Glutamatergic neuron (in vitro differentiated cells): Measurements from ENCODE around the gene CCDC170. TPM values are rescaled to one million over a fixed set of nuclear protein-coding genes. Genes with fewer than 3 reads are reported as not detected.

Source experiments
- DNase-seq: peaks from one replicate; pipeline ENCODE4 v3.0.0; 2022
- H3K27ac Mint-ChIP-seq: one replicate; pipeline ENCODE4 v1.8.0; 2020; ENCODE audit warnings: mild to moderate bottlenecking, mixed read lengths, inconsistent platforms; ENCODE audit not compliant: unreplicated experiment
- H3K27me3 Mint-ChIP-seq: one replicate; pipeline ENCODE4 v1.8.0; 2020; ENCODE audit warnings: mild to moderate bottlenecking, moderate library complexity, mixed read lengths, inconsistent platforms; ENCODE audit not compliant: unreplicated experiment
- H3K36me3 Mint-ChIP-seq: one replicate; pipeline ENCODE4 v1.8.0; 2020; ENCODE audit warnings: mild to moderate bottlenecking, mixed read lengths, inconsistent platforms; ENCODE audit not compliant: unreplicated experiment
- H3K4me1 Mint-ChIP-seq: one replicate; pipeline ENCODE4 v1.8.0; 2020; ENCODE audit warnings: mild to moderate bottlenecking, low read depth, mixed read lengths, inconsistent platforms; ENCODE audit not compliant: unreplicated experiment
- H3K4me3 Mint-ChIP-seq: one replicate; pipeline ENCODE4 v1.8.0; 2020; ENCODE audit warnings: mild to moderate bottlenecking, mixed read lengths, inconsistent platforms; ENCODE audit not compliant: unreplicated experiment
- H3K9me3 Mint-ChIP-seq: one replicate; pipeline ENCODE4 v1.8.0; 2020; ENCODE audit warnings: mild to moderate bottlenecking, moderate library complexity, mixed read lengths, inconsistent platforms; ENCODE audit not compliant: unreplicated experiment
- total RNA-seq: library from RNA; stranded (reverse); fragmentation: NEBNext Ultra II Directional; extraction: Animal tissue kit (Norgen Biotek cat#: 25700); gene quantifications from one replicate; pipeline ENCODE4 v1.2.1, GENCODE V29; 2021; ENCODE audit not compliant: unreplicated experiment
- TF ChIP-seq, protein P1 (sequence below): fragments of 200-600 bp; sonication (generic); IDR thresholded peaks from one replicate; pipeline ENCODE4 v1.5.0; 2021; ENCODE audit not compliant: partially characterized antibody, unreplicated experiment

The CCDC170 gene
- total RNA-seq, 1 donor from 2014 or later, result not detected

GRCh38 chr6:151661928-151662327 is 168.1 kb downstream of the CCDC170 start:
- DNase-seq, result no peak
- Mint-ChIP-seq H3K4me3 (no peak overlapping the region), H3K36me3 (no peaks in the 10 kb centered on the region), H3K4me1 (peaks cover 7% of the 10 kb centered on the region), H3K9me3 (no peaks in the 10 kb centered on the region), H3K27me3 (peaks cover 2% of the 10 kb centered on the region), H3K27ac (no peak overlapping the region)
- TF ChIP-seq, protein P1, sequence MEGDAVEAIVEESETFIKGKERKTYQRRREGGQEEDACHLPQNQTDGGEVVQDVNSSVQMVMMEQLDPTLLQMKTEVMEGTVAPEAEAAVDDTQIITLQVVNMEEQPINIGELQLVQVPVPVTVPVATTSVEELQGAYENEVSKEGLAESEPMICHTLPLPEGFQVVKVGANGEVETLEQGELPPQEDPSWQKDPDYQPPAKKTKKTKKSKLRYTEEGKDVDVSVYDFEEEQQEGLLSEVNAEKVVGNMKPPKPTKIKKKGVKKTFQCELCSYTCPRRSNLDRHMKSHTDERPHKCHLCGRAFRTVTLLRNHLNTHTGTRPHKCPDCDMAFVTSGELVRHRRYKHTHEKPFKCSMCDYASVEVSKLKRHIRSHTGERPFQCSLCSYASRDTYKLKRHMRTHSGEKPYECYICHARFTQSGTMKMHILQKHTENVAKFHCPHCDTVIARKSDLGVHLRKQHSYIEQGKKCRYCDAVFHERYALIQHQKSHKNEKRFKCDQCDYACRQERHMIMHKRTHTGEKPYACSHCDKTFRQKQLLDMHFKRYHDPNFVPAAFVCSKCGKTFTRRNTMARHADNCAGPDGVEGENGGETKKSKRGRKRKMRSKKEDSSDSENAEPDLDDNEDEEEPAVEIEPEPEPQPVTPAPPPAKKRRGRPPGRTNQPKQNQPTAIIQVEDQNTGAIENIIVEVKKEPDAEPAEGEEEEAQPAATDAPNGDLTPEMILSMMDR, result no peak

DNA sequence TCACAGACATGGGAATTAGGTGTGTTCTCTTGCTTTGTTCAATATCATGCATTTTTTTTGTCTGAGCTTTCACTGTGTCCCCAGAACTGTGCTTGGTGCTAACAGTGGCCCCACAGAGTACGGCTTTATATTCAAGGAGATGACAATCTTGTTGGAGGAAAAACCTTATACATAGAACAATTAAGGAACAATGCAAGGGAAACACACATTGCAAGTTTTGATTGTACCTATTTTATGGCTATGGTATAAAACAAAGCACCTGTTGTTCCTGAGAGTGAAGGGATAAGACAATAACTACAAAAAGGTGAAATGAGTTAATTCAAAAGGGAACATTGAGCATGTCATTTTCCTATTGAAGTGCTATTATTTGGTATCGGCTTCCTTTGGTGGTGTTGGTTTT is 169.7 kb downstream of the CCDC170 start:
- Mint-ChIP-seq H3K4me1 (peaks cover 7% of the 10 kb centered on the region), H3K36me3 (no peaks in the 10 kb centered on the region), H3K9me3 (peaks cover 3% of the 10 kb centered on the region), H3K27me3 (peaks cover 2% of the 10 kb centered on the region), H3K27ac (no peak overlapping the region), H3K4me3 (no peak overlapping the region)
- DNase-seq, result no peak
- TF ChIP-seq, protein P1, result no peak

DNA sequence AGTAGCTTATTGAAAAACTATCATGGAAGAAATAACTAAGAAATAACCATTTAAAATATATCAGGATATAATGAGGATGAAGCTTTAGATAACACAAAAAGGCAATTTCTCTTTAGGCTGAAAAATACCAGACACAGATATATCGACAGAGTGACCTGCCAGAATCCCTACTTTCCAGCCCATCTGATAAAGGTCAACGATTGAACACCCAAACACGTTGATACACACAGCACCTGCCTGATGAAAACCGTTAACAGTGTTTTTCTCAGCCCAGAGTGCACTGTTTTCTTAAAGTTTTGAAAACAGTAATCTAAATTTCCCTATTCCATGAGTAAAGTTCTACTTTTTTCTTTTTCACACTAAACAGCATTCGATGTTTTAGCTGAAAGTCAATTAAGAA is 170.6 kb downstream of the CCDC170 start:
- TF ChIP-seq, protein P1, result no peak
- no peak for DNase-seq
- H3K36me3 Mint-ChIP-seq, result no peaks in the 10 kb centered on the region
- peaks cover 7% of the 10 kb centered on the region for H3K4me1 Mint-ChIP-seq
- H3K27me3 Mint-ChIP-seq, result peaks cover 2% of the 10 kb centered on the region
- no peak overlapping the region for H3K4me3 Mint-ChIP-seq
- H3K9me3 Mint-ChIP-seq, result peaks cover 3% of the 10 kb centered on the region
- H3K27ac Mint-ChIP-seq, result no peak overlapping the region

DNA sequence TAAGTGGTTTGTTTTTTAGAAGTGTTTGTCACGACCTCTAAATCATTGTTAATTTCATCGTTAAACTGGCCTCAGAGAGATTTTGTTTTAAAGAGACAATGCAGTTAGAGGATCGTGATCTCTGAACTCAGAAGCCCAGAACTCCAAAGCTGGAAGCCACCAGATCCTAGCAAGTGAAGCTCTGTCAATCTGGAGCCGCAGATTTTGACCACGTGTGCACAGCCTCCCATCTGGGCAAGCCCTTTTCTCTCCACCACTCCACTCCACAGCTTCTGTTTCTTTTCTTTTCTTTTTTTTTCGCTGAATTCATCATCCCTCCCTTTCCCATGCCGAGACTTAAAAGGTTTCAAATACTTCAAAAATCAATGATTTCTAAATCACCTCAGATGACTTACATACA is 171.5 kb downstream of the CCDC170 start:
- Mint-ChIP-seq H3K27ac (peak overlapping the region; percentile 7), H3K36me3 (no peaks in the 10 kb centered on the region), H3K27me3 (peaks cover 2% of the 10 kb centered on the region), H3K9me3 (peaks cover 3% of the 10 kb centered on the region), H3K4me3 (no peak overlapping the region), H3K4me1 (peaks cover 7% of the 10 kb centered on the region)
- TF ChIP-seq, protein P1, result no peak
- no peak for DNase-seq

GRCh38 chr6:151666526-151666925 is 172.7 kb downstream of the CCDC170 start:
- TF ChIP-seq, protein P1, result no peak
- Mint-ChIP-seq H3K4me1 (peaks cover 7% of the 10 kb centered on the region), H3K36me3 (no peaks in the 10 kb centered on the region), H3K4me3 (no peak overlapping the region), H3K27ac (no peak overlapping the region), H3K9me3 (peaks cover 3% of the 10 kb centered on the region), H3K27me3 (peaks cover 2% of the 10 kb centered on the region)
- DNase-seq, result no peak
